H9 (cell line): Measurements from ENCODE around the gene B4GALT3. TPM values are rescaled to one million over a fixed set of nuclear protein-coding genes. Genes with fewer than 3 reads are reported as not detected.

ENCODE experiments used
- DNase-seq: peaks from one replicate; pipeline ENCODE4 v3.0.0-alpha.2; 2017
- H2AFZ ChIP-seq: one replicate; pipeline ENCODE4 v1.6.1; 2013; ENCODE audit warnings: mild to moderate bottlenecking, low read length, control low read depth, moderate library complexity
- H2AK5ac ChIP-seq: 2 replicates; pipeline ENCODE4 v1.6.1; 2013; ENCODE audit warnings: low read length, control low read depth, mixed read lengths; ENCODE audit not compliant: insufficient read length
- H2BK120ac ChIP-seq: one replicate; pipeline ENCODE4 v1.6.1; 2013; ENCODE audit warnings: low read depth, mild to moderate bottlenecking, low read length, control low read depth, inconsistent platforms; ENCODE audit not compliant: poor library complexity, severe bottlenecking
- H2BK12ac ChIP-seq: 2 replicates; pipeline ENCODE4 v1.6.1; 2013; ENCODE audit warnings: low read length, control low read depth, mixed read lengths, low read depth; ENCODE audit not compliant: insufficient read length
- H2BK15ac ChIP-seq: 2 replicates; pipeline ENCODE4 v1.6.1; 2013; ENCODE audit warnings: low read depth, low read length, control low read depth
- H2BK20ac ChIP-seq: one replicate; pipeline ENCODE4 v1.6.1; 2013; ENCODE audit warnings: low read depth, mild to moderate bottlenecking, low read length, control low read depth, inconsistent platforms; ENCODE audit not compliant: poor library complexity, severe bottlenecking
- H2BK5ac ChIP-seq: 2 replicates; pipeline ENCODE4 v1.6.1; 2013; ENCODE audit warnings: low read length, control low read depth, mixed read lengths; ENCODE audit not compliant: insufficient read length
- H3K14ac ChIP-seq: 2 replicates; pipeline ENCODE4 v1.6.1; 2013; ENCODE audit warnings: low read length, control low read depth; ENCODE audit not compliant: insufficient read depth
- H3K18ac ChIP-seq: 2 replicates; pipeline ENCODE4 v1.6.1; 2013; ENCODE audit warnings: low read depth, mild to moderate bottlenecking, mixed read lengths, low read length, control low read depth; ENCODE audit not compliant: insufficient read length
- H3K23ac ChIP-seq: 2 replicates; pipeline ENCODE4 v1.6.1; 2013; ENCODE audit warnings: low read length, control low read depth, mixed read lengths, low read depth; ENCODE audit not compliant: insufficient read length
- H3K23me2 ChIP-seq: 2 replicates; pipeline ENCODE4 v1.6.1; 2013; ENCODE audit warnings: low read depth, mild to moderate bottlenecking, mixed read lengths, low read length, control low read depth; ENCODE audit not compliant: insufficient read length, poor library complexity, severe bottlenecking
- H3K27ac ChIP-seq: 2 replicates; pipeline ENCODE4 v1.5.1; 2013; ENCODE audit warnings: low read length, control low read depth, mixed read lengths, low read depth; ENCODE audit not compliant: insufficient read length
- H3K27me3 ChIP-seq: 2 replicates; pipeline ENCODE4 v1.6.1; 2013; ENCODE audit warnings: low read length, control low read depth, inconsistent platforms; ENCODE audit not compliant: insufficient read depth
- H3K4ac ChIP-seq: 2 replicates; pipeline ENCODE4 v1.6.1; 2013; ENCODE audit warnings: low read depth, mild to moderate bottlenecking, control low read depth, inconsistent platforms, low read length, moderate library complexity
- H3K4me1 ChIP-seq: 2 replicates; pipeline ENCODE4 v1.6.1; 2013; ENCODE audit warnings: low read length, control low read depth, inconsistent platforms; ENCODE audit not compliant: insufficient read depth
- H3K4me2 ChIP-seq: 2 replicates; pipeline ENCODE4 v1.6.1; 2013; ENCODE audit warnings: low read length, control low read depth, mixed read lengths; ENCODE audit not compliant: insufficient read length, insufficient read depth
- H3K56ac ChIP-seq: 2 replicates; pipeline ENCODE4 v1.6.1; 2013; ENCODE audit warnings: low read depth, mild to moderate bottlenecking, mixed read lengths, low read length, control low read depth; ENCODE audit not compliant: insufficient read length
- H3K79me1 ChIP-seq: 2 replicates; pipeline ENCODE4 v1.6.1; 2013; ENCODE audit warnings: low read depth, mild to moderate bottlenecking, moderate library complexity, low read length, control low read depth, inconsistent platforms; ENCODE audit not compliant: insufficient read depth, poor library complexity, severe bottlenecking
- H3K79me2 ChIP-seq: 2 replicates; pipeline ENCODE4 v1.6.1; 2013; ENCODE audit warnings: low read length, control low read depth, inconsistent platforms; ENCODE audit not compliant: insufficient read depth
- H3K9ac ChIP-seq: 2 replicates; pipeline ENCODE4 v1.6.1; 2013; ENCODE audit warnings: low read length, control low read depth, mixed read lengths; ENCODE audit not compliant: insufficient read length; ENCODE audit errors: extremely low read depth
- H3K9me3 ChIP-seq: one replicate; pipeline ENCODE4 v1.6.1; 2013; ENCODE audit warnings: low read depth, low read length, inconsistent platforms; ENCODE audit not compliant: control insufficient read depth
- H3T11ph ChIP-seq: one replicate; pipeline ENCODE4 v1.6.1; 2013; ENCODE audit warnings: mild to moderate bottlenecking, low read length, control low read depth, inconsistent platforms
- H4K20me1 ChIP-seq: one replicate; pipeline ENCODE4 v1.6.1; 2013; ENCODE audit not compliant: control insufficient read depth, insufficient read length, insufficient read depth
- H4K5ac ChIP-seq: 2 replicates; pipeline ENCODE4 v1.6.1; 2013; ENCODE audit warnings: low read depth, mild to moderate bottlenecking, mixed read lengths, low read length, control low read depth; ENCODE audit not compliant: insufficient read length
- H4K8ac ChIP-seq: replicated peaks from 2 replicates; pipeline ENCODE4 v1.6.1; 2013; ENCODE audit warnings: low read length, control low read depth, mixed read lengths, low read depth; ENCODE audit not compliant: insufficient read length
- H4K91ac ChIP-seq: 2 replicates; pipeline ENCODE4 v1.6.1; 2013; ENCODE audit warnings: low read depth, mild to moderate bottlenecking, moderate library complexity, mixed read lengths, low read length, control low read depth; ENCODE audit not compliant: insufficient read length
- H3K27ac Mint-ChIP-seq, 3 experiments: 2 replicates in 2 of 3; 3 replicates in 1 of 3; pipeline ENCODE4 v1.8.0; 2020 to 2021; ENCODE audit warnings: mixed read lengths in 3 of 3, mild to moderate bottlenecking in 1 of 3, moderate library complexity in 1 of 3
- H3K27me3 Mint-ChIP-seq: 2 replicates; pipeline ENCODE4 v1.8.0; 2021; ENCODE audit warnings: low read depth, mild to moderate bottlenecking, moderate library complexity, mixed read lengths
- H3K36me3 Mint-ChIP-seq, 3 experiments: 2 replicates in 2 of 3; 3 replicates in 1 of 3; pipeline ENCODE4 v1.8.0; 2020 to 2021; ENCODE audit warnings: low read depth in 3 of 3, mixed read lengths in 3 of 3; ENCODE audit not compliant: insufficient read depth in 1 of 3
- H3K4me1 Mint-ChIP-seq, 2 experiments: 2 replicates each; pipeline ENCODE4 v1.8.0; 2020; ENCODE audit warnings: mixed read lengths in 2 of 2
- H3K4me3 Mint-ChIP-seq, 2 experiments: 2 replicates in 1 of 2; 3 replicates in 1 of 2; pipeline ENCODE4 v1.8.0; 2020 to 2021; ENCODE audit warnings: mild to moderate bottlenecking in 2 of 2, mixed read lengths in 2 of 2, moderate library complexity in 1 of 2
- H3K9me3 Mint-ChIP-seq, 2 experiments: 2 replicates in 1 of 2; 3 replicates in 1 of 2; pipeline ENCODE4 v1.8.0; 2020; ENCODE audit warnings: mild to moderate bottlenecking in 2 of 2, mixed read lengths in 2 of 2, moderate library complexity in 1 of 2
- WGBS: extraction: QIAGEN DNeasy Blood & Tissue Kit; methylation state at CpG from one replicate; pipeline ENCODE4 v1.1.7; 2013; ENCODE audit warnings: missing lambda C conversion rate, low lambda C conversion rate, mixed read lengths; ENCODE audit not compliant: insufficient read length; ENCODE audit errors: extremely low coverage; 5-methylcytosine and 5-hydroxymethylcytosine counted together
- total RNA-seq: library from RNA; stranded (reverse); gene quantifications from 2 replicates; pipeline ENCODE4 v1.2.1, GENCODE V29; 2021
- TF ChIP-seq, protein P1 (sequence below): fragments of 200-600 bp; sonication (generic); conservative IDR thresholded peaks from 3 replicates; pipeline ENCODE4 v1.8.0; 2021; ENCODE audit warnings: antibody characterized with exemption, mild to moderate bottlenecking

Gene B4GALT3
- total RNA-seq, 1 experiment from 2014 or later: 31.8 TPM

GRCh38 chr1:161180639-161181038, 3.3 kb upstream of the B4GALT3 start:
- H2BK5ac ChIP-seq: no peak overlapping the region
- no peak overlapping the region for H2BK12ac ChIP-seq
- H3K9me3 ChIP-seq: no peaks in the 10 kb centered on the region
- no peak overlapping the region for H4K8ac ChIP-seq
- H3K4me1 ChIP-seq: no peaks in the 10 kb centered on the region; the same call in 1 of the 2 replicates
- TF ChIP-seq, protein P1, sequence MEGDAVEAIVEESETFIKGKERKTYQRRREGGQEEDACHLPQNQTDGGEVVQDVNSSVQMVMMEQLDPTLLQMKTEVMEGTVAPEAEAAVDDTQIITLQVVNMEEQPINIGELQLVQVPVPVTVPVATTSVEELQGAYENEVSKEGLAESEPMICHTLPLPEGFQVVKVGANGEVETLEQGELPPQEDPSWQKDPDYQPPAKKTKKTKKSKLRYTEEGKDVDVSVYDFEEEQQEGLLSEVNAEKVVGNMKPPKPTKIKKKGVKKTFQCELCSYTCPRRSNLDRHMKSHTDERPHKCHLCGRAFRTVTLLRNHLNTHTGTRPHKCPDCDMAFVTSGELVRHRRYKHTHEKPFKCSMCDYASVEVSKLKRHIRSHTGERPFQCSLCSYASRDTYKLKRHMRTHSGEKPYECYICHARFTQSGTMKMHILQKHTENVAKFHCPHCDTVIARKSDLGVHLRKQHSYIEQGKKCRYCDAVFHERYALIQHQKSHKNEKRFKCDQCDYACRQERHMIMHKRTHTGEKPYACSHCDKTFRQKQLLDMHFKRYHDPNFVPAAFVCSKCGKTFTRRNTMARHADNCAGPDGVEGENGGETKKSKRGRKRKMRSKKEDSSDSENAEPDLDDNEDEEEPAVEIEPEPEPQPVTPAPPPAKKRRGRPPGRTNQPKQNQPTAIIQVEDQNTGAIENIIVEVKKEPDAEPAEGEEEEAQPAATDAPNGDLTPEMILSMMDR: peak; percentile 60; the same call in 2 of the 3 replicates
- no peaks in the 10 kb centered on the region for H3K27me3 ChIP-seq
- peaks cover 3% of the 10 kb centered on the region for H4K20me1 ChIP-seq
- no peak overlapping the region for H3T11ph ChIP-seq
- no peak overlapping the region for H3K56ac ChIP-seq
- H3K14ac ChIP-seq: no peak overlapping the region
- H3K4me1 Mint-ChIP-seq: peaks cover 24 to 27% of the 10 kb centered on the region in 2 experiments
- H4K5ac ChIP-seq: no peak overlapping the region
- no peaks in the 10 kb centered on the region for H3K79me1 ChIP-seq
- H2BK120ac ChIP-seq: no peak overlapping the region
- H2BK20ac ChIP-seq: no peak overlapping the region
- no peak overlapping the region for H3K18ac ChIP-seq
- H3K9me3 Mint-ChIP-seq: no peaks in the 10 kb centered on the region
- no CpG with 5 or more reads among the region's 1 CpG for WGBS
- no peak overlapping the region for H3K23ac ChIP-seq
- no peak overlapping the region for H3K4me3 Mint-ChIP-seq
- H3K4ac ChIP-seq: no peak overlapping the region
- H3K79me2 ChIP-seq: no peaks in the 10 kb centered on the region
- H2AK5ac ChIP-seq: no peak overlapping the region
- H2BK15ac ChIP-seq: no peak overlapping the region
- H2AFZ ChIP-seq: no peak overlapping the region
- no peak overlapping the region for H4K91ac ChIP-seq
- no peak overlapping the region for H3K27ac ChIP-seq
- DNase-seq: no peak
- peaks cover 0 to 6% (median 2%) of the 10 kb centered on the region in 3 experiments; a peak in 5 of 7 replicates for H3K36me3 Mint-ChIP-seq
- H3K27ac Mint-ChIP-seq: no peak overlapping the region
- H3K27me3 Mint-ChIP-seq: peaks cover 5% of the 10 kb centered on the region
- H3K23me2 ChIP-seq: peaks cover 6% of the 10 kb centered on the region
- no peak overlapping the region for H3K9ac ChIP-seq
- no peak overlapping the region for H3K4me2 ChIP-seq
